ENCODE data around the gene SLC22A4.
A peak's percentile ranks its signal among the peaks of the same experiment; 100 is the strongest.

SLC22A4 gene

GRCh38 chr5:132293992-132294727, at the start of gene SLC22A4:
Gene SLC22A4 (plus strand): TSS chr5:132294394. CDS start chr5:132294617, 223 bp downstream.
- peak; percentile 85 to 94 for DNase-seq

- DNase-seq = no peak
These were observed 48.6 kb upstream of the SLC22A4 start for GRCh38 chr5:132245593-132245992.

- DNase-seq = no peak
These were observed 47.4 kb upstream of the SLC22A4 start for GRCh38 chr5:132246806-132247205.

- DNase-seq = no peak
These were observed 43.6 kb upstream of the SLC22A4 start for GRCh38 chr5:132250547-132250946.

GRCh38 chr5:132251220-132251725, 42.9 kb upstream of the SLC22A4 start:
- no peak for DNase-seq

GRCh38 chr5:132253008-132253441, 41.2 kb upstream of the SLC22A4 start:
- DNase-seq = no peak

GRCh38 chr5:132253452-132254320, 40.5 kb upstream of the SLC22A4 start:
- no peak for DNase-seq

- DNase-seq = no peak
These were observed 39.7 kb upstream of the SLC22A4 start for GRCh38 chr5:132254321-132254977.

- no peak for DNase-seq
These were observed 38.0 kb upstream of the SLC22A4 start for GRCh38 chr5:132256086-132256782.

- no peak for DNase-seq
These were observed 37.4 kb upstream of the SLC22A4 start for GRCh38 chr5:132256783-132257130.

- no peak for DNase-seq
These were observed 36.8 kb upstream of the SLC22A4 start, which contains the start of gene PDLIM4 for GRCh38 chr5:132257131-132258101. Gene PDLIM4 (plus strand): TSS chr5:132257696. CDS start chr5:132257735, 39 bp downstream.

- DNase-seq = no peak
These were observed 35.8 kb upstream of the SLC22A4 start for GRCh38 chr5:132258102-132259068.

- DNase-seq = no peak
These were observed 34.9 kb upstream of the SLC22A4 start for GRCh38 chr5:132259069-132259851.

- no peak for DNase-seq
These were observed 34.1 kb upstream of the SLC22A4 start for GRCh38 chr5:132260051-132260450.

- DNase-seq = no peak
These were observed 33.3 kb upstream of the SLC22A4 start for GRCh38 chr5:132260714-132261551.

GRCh38 chr5:132261881-132262845, 32.0 kb upstream of the SLC22A4 start:
- peak in 1 of 2 experiments; percentile 12 for DNase-seq

Measured in NCI-H446 (cell line).